IMR-90 (cell line): ENCODE measurements around the gene POU2F2. TPM values are rescaled to one million over a fixed set of nuclear protein-coding genes. Genes with fewer than 3 reads are reported as not detected.

Source experiments
- ATAC-seq: fragments of 200-7000 bp; cut with Tn5 transposase; 2 replicates; pipeline ENCODE4 v1.9.1; 2020; ENCODE audit warnings: low read depth, mild to moderate bottlenecking, moderate library complexity
- BruUV-seq: library from RNA; stranded (reverse); fragments of 400-500 nt; replicated peaks from 2 replicates; lab custom pipeline; 2021; lab: Mats Ljungman, UMichigan
- CTCF ChIA-PET: fragments of 300-600 bp; formaldehyde crosslinking; extraction: SDS; loops from one replicate; lab custom pipeline; 2021; ENCODE audit warnings: antibody characterized with exemption; lab: Yijun Ruan, JAX
- POLR2A ChIA-PET: fragments of 300-600 bp; sonication (Branson Sonifier 250); formaldehyde crosslinking; loops from one replicate; lab custom pipeline; 2022; ENCODE audit warnings: antibody characterized with exemption; ENCODE audit not compliant: unreplicated experiment; lab: Charles Lee
- DNase-seq: peaks from one replicate; pipeline ENCODE4 v3.0.0; 2013
- H2AFZ ChIP-seq: replicated peaks from 2 replicates; pipeline ENCODE3; 2013; ENCODE audit warnings: low read length, mild to moderate bottlenecking; ENCODE audit not compliant: poor library complexity
- H2AK5ac ChIP-seq: 2 replicates; pipeline ENCODE4 v1.6.1; 2013; ENCODE audit warnings: low read depth, low read length, inconsistent platforms
- H2AK9ac ChIP-seq: replicated peaks from 2 replicates; pipeline ENCODE3; 2013; ENCODE audit warnings: mild to moderate bottlenecking, low read depth, low read length, moderate library complexity; ENCODE audit not compliant: poor library complexity
- H2BK120ac ChIP-seq: 2 replicates; pipeline ENCODE4 v1.6.1; 2013; ENCODE audit warnings: low read depth, low read length, inconsistent platforms
- H2BK15ac ChIP-seq: 3 replicates; pipeline ENCODE4 v1.6.1; 2013; ENCODE audit warnings: low read depth, low read length, inconsistent platforms
- H2BK20ac ChIP-seq: 2 replicates; pipeline ENCODE4 v1.6.1; 2013; ENCODE audit warnings: low read depth, mild to moderate bottlenecking, inconsistent platforms, low read length, moderate library complexity
- H2BK5ac ChIP-seq: 2 replicates; pipeline ENCODE4 v1.6.1; 2013; ENCODE audit warnings: mild to moderate bottlenecking, low read depth, low read length, inconsistent platforms; ENCODE audit not compliant: poor library complexity, severe bottlenecking
- H3K14ac ChIP-seq: replicated peaks from 2 replicates; pipeline ENCODE4 v1.6.1; 2013; ENCODE audit warnings: low read depth, low read length, inconsistent platforms
- H3K18ac ChIP-seq: 2 replicates; pipeline ENCODE4 v1.6.1; 2013; ENCODE audit warnings: low read depth, low read length, control low read depth
- H3K23ac ChIP-seq: 2 replicates; pipeline ENCODE4 v1.6.1; 2013; ENCODE audit warnings: low read depth, low read length, inconsistent platforms
- H3K27ac ChIP-seq: 2 replicates; pipeline ENCODE4 v1.5.1; 2013; ENCODE audit warnings: mild to moderate bottlenecking, control low read depth, low read length; ENCODE audit not compliant: insufficient read depth
- H3K27me3 ChIP-seq: 2 replicates; pipeline ENCODE4 v1.6.1; 2013; ENCODE audit warnings: low read length; ENCODE audit not compliant: control insufficient read depth, insufficient read depth
- H3K36me3 ChIP-seq: 2 replicates; pipeline ENCODE4 v1.6.1; 2013; ENCODE audit warnings: low read length, mixed read lengths; ENCODE audit not compliant: control insufficient read depth, insufficient read depth
- H3K4ac ChIP-seq: 2 replicates; pipeline ENCODE4 v1.6.1; 2013; ENCODE audit warnings: low read depth, low read length, inconsistent platforms
- H3K4me1 ChIP-seq: 2 replicates; pipeline ENCODE4 v1.6.1; 2013; ENCODE audit warnings: low read length, mixed read lengths; ENCODE audit not compliant: control insufficient read depth, insufficient read depth
- H3K4me2 ChIP-seq: 2 replicates; pipeline ENCODE4 v1.6.1; 2013; ENCODE audit warnings: low read depth, mild to moderate bottlenecking, control low read depth, low read length, moderate library complexity
- H3K4me3 ChIP-seq: 2 replicates; pipeline ENCODE4 v1.5.1; 2013; ENCODE audit warnings: low read depth, mild to moderate bottlenecking, control low read depth, low read length, moderate library complexity; ENCODE audit not compliant: insufficient read depth
- H3K56ac ChIP-seq: 2 replicates; pipeline ENCODE4 v1.6.1; 2013; ENCODE audit warnings: low read length, inconsistent platforms; ENCODE audit not compliant: insufficient read depth; ENCODE audit errors: extremely low read depth
- H3K79me1 ChIP-seq, 2 experiments: 2 replicates each; pipeline ENCODE4 v1.6.1; 2013; ENCODE audit warnings: low read length in 2 of 2, inconsistent platforms in 1 of 2, low read depth in 1 of 2
- H3K9ac ChIP-seq: 2 replicates; pipeline ENCODE4 v1.6.1; 2013; ENCODE audit warnings: low read depth, low read length, control low read depth
- H3K9me1 ChIP-seq: 2 replicates; pipeline ENCODE4 v1.6.1; 2013; ENCODE audit warnings: low read length, inconsistent platforms; ENCODE audit not compliant: insufficient read depth
- H3K9me3 ChIP-seq: 2 replicates; pipeline ENCODE4 v1.6.1; 2013; ENCODE audit warnings: low read length; ENCODE audit not compliant: control insufficient read depth, insufficient read depth
- H4K20me1 ChIP-seq: 2 replicates; pipeline ENCODE4 v1.6.1; 2013; ENCODE audit warnings: low read length, inconsistent platforms; ENCODE audit not compliant: insufficient read depth
- H4K5ac ChIP-seq: 2 replicates; pipeline ENCODE4 v1.6.1; 2013; ENCODE audit warnings: mild to moderate bottlenecking, low read depth, low read length, control low read depth
- H4K8ac ChIP-seq, 2 experiments: 2 replicates each; pipeline ENCODE4 v1.6.1; 2013; ENCODE audit warnings: low read depth in 2 of 2, low read length in 2 of 2, control low read depth in 1 of 2, inconsistent platforms in 1 of 2
- H4K91ac ChIP-seq: 2 replicates; pipeline ENCODE4 v1.6.1; 2013; ENCODE audit warnings: low read depth, low read length, inconsistent platforms; ENCODE audit not compliant: insufficient read depth
- BHLHE40 ChIP-seq: fragments of 150-350 bp; IDR thresholded peaks from 2 replicates; pipeline ENCODE4 v1.6.1; 2016; ENCODE audit warnings: mild to moderate bottlenecking, low read depth, low read length
- CEBPB ChIP-seq: IDR thresholded peaks from 2 replicates; pipeline ENCODE4 v1.6.1; 2012; ENCODE audit warnings: low read depth, low read length, improper control_type of control experiment
- CHD1 ChIP-seq: IDR thresholded peaks from 2 replicates; pipeline ENCODE4 v1.6.1; 2012; ENCODE audit warnings: low read depth, low read length, improper control_type of control experiment
- CTCF ChIP-seq: conservative IDR thresholded peaks from 2 replicates; pipeline ENCODE4 v1.5.1; 2012; ENCODE audit warnings: mild to moderate bottlenecking, low read depth, low read length, improper control_type of control experiment
- ELK1 ChIP-seq: fragments of 150-350 bp; IDR thresholded peaks from 2 replicates; pipeline ENCODE4 v1.6.1; 2016; ENCODE audit warnings: low read depth, mild to moderate bottlenecking, low read length, moderate library complexity, borderline replicate concordance
- MAFK ChIP-seq: IDR thresholded peaks from 2 replicates; pipeline ENCODE4 v1.6.1; 2012; ENCODE audit warnings: low read depth, low read length, improper control_type of control experiment
- MXI1 ChIP-seq: IDR thresholded peaks from 2 replicates; pipeline ENCODE4 v1.6.1; 2012; ENCODE audit warnings: low read depth, mild to moderate bottlenecking, low read length, moderate library complexity, borderline replicate concordance
- NFE2L2 ChIP-seq: fragments of 150-350 bp; IDR thresholded peaks from 2 replicates; pipeline ENCODE4 v1.6.1; 2016; ENCODE audit warnings: low read depth, mild to moderate bottlenecking, low read length
- POLR2A ChIP-seq: IDR thresholded peaks from 2 replicates; pipeline ENCODE4 v1.6.1; 2012; ENCODE audit warnings: mild to moderate bottlenecking, low read depth, low read length
- RAD21 ChIP-seq: IDR thresholded peaks from 2 replicates; pipeline ENCODE4 v1.6.1; 2012; ENCODE audit warnings: low read length, improper control_type of control experiment
- RCOR1 ChIP-seq: IDR thresholded peaks from 2 replicates; pipeline ENCODE4 v1.6.1; 2012; ENCODE audit warnings: mild to moderate bottlenecking, low read length, improper control_type of control experiment; ENCODE audit not compliant: insufficient replicate concordance
- RFX5 ChIP-seq: IDR thresholded peaks from 2 replicates; pipeline ENCODE4 v1.8.0; 2012; ENCODE audit warnings: low read depth, mild to moderate bottlenecking, low read length, moderate library complexity
- SMC3 ChIP-seq: fragments of 150-350 bp; IDR thresholded peaks from 2 replicates; pipeline ENCODE4 v1.6.1; 2016; ENCODE audit warnings: low read depth, mild to moderate bottlenecking, antibody characterized with exemption, low read length, moderate library complexity
- WGBS, 2 experiments: methylation state at CpG; one replicate each; pipeline versions ENCODE4 v1.1.5 to v1.1.7; 2013; ENCODE audit warnings: missing lambda C conversion rate in 2 of 2; ENCODE audit not compliant: insufficient read length in 1 of 2; ENCODE audit errors: extremely low coverage in 2 of 2; 5-methylcytosine and 5-hydroxymethylcytosine counted together
- dilution Hi-C: fragments of 300-500 bp; cut with HindIII; formaldehyde crosslinking; loops from one replicate; pipeline ENCODE4 v1.14.3; 2018; ENCODE audit warnings: low sequenced_read_pairs; ENCODE audit not compliant: unreplicated experiment
- in situ Hi-C: fragments of 300-500 bp; cut with MboI; formaldehyde crosslinking; loops from 3 replicates; pipeline ENCODE4 v1.14.3; 2019; ENCODE audit warnings: low sequenced_read_pairs, inconsistent platforms, mixed read lengths
- intact Hi-C: fragments of 100-400 bp; cut with micrococcal nuclease; formaldehyde crosslinking; loops from 2 replicates; pipeline ENCODE4 v1.10.0; 2022
- polyA plus RNA-seq, 3 experiments: library from polyadenylated mRNA; depleted of rRNA; stranded (reverse); fragments of >200 nt; gene quantifications; 2 replicates each; pipeline ENCODE4 v1.2.3, GENCODE V29; 2012; ENCODE audit warnings: low replicate concordance in 1 of 3
- total RNA-seq: library from RNA; depleted of rRNA; stranded (reverse); fragments of >200 nt; gene quantifications from 2 replicates; pipeline ENCODE4 v1.2.3, GENCODE V29; 2012

Gene POU2F2
- total and polyA plus RNA-seq, 2 of the 4 experiments (the other 2 are of a cell fraction): 0.54 to 5.0 TPM

- no peaks in the 10 kb centered on the region; the same call in 1 of the 2 replicates for H3K27me3 ChIP-seq
- H3K9me3 ChIP-seq: no peaks in the 10 kb centered on the region
- no peak overlapping the region for H3K14ac ChIP-seq
- H4K91ac ChIP-seq: 0 out of 2 replicates have a peak overlapping the region, but pooled peaks have one; percentile 32
- peak; percentile 19; the same call in 1 of the 2 replicates for ATAC-seq
- no peak overlapping the region for H3K27ac ChIP-seq
- DNase-seq: peak; percentile 64
- no peak overlapping the region for H2BK120ac ChIP-seq
- no peak overlapping the region for H3K4ac ChIP-seq
- intact Hi-C loops: no loop called here
- 0 out of 4 replicates have a peak overlapping the region, but pooled peaks of 1 of the 2 experiments have one; percentile 6 for H4K8ac ChIP-seq
- no peak overlapping the region for H4K5ac ChIP-seq
- H2BK15ac ChIP-seq: no peak overlapping the region
- no peak overlapping the region for H3K18ac ChIP-seq
- no peak overlapping the region for H2BK20ac ChIP-seq
- TF ChIP-seq MAFK (no peak), POLR2A (no peak), NFE2L2 (no peak), CHD1 (no peak), RFX5 (no peak), CTCF (no peak), MXI1 (no peak), BHLHE40 (no peak), CEBPB (no peak), RCOR1 (no peak), RAD21 (no peak), ELK1 (no peak), SMC3 (no peak)
- no peak overlapping the region for H2BK5ac ChIP-seq
- H2AK9ac ChIP-seq: peak overlapping the region; percentile 3
- H3K4me1 ChIP-seq: peaks cover 12% of the 10 kb centered on the region
- BruUV-seq: no TSS peak
- H3K9me1 ChIP-seq: peaks cover 10% of the 10 kb centered on the region
- H3K79me1 ChIP-seq: peaks cover 0 to 15% of the 10 kb centered on the region in 2 experiments; a peak in 2 of 4 replicates
- H3K36me3 ChIP-seq: no peaks in the 10 kb centered on the region
- WGBS, 2 experiments: no CpG with 5 or more reads among the region's 10 CpGs
- no peak overlapping the region for H3K9ac ChIP-seq
- H3K23ac ChIP-seq: no peak overlapping the region
- ChIA-PET POLR2A (no interaction called here), CTCF (no interaction called here)
- H3K4me2 ChIP-seq: no peak overlapping the region
- peak overlapping the region; percentile 85 for H2AK5ac ChIP-seq
- in situ Hi-C loops: no loop called here
- dilution Hi-C loops: no loop called here
- H2AFZ ChIP-seq: no peak overlapping the region
- no peaks in the 10 kb centered on the region for H4K20me1 ChIP-seq
- no peak overlapping the region for H3K4me3 ChIP-seq
- no peak overlapping the region for H3K56ac ChIP-seq
Observed at GRCh38 chr19:42091742-42092141, 40.5 kb downstream of the POU2F2 start.
